Colonic mucosa (tissue), 4 donors: Measurements from ENCODE around the gene ZNF136. TPM values are rescaled to one million over a fixed set of nuclear protein-coding genes. Genes with fewer than 3 reads are reported as not detected.

Experiments used
- DNase-seq: peaks from one replicate; pipeline ENCODE4 v3.0.0-alpha.2; 2020
- H3K27ac ChIP-seq: fragments of 200-600 bp; one replicate; pipeline ENCODE4 v1.8.0; 2021
- H3K27me3 ChIP-seq: fragments of 200-600 bp; one replicate; pipeline ENCODE4 v1.8.0; 2021
- H3K36me3 ChIP-seq: fragments of 200-600 bp; one replicate; pipeline ENCODE4 v1.8.0; 2021
- H3K4me1 ChIP-seq: fragments of 200-600 bp; one replicate; pipeline ENCODE4 v1.8.0; 2021; ENCODE audit warnings: mild to moderate bottlenecking
- H3K4me3 ChIP-seq: fragments of 200-600 bp; one replicate; pipeline ENCODE4 v1.8.0; 2021
- H3K9ac ChIP-seq, 2 donors: one replicate each; pipeline ENCODE4 v1.7.0; 2013; ENCODE audit warnings: control low read depth in 2 of 2, low read depth in 2 of 2, low read length in 2 of 2
- H3K9me3 ChIP-seq: fragments of 200-600 bp; one replicate; pipeline ENCODE4 v1.8.0; 2021
- CTCF ChIP-seq: fragments of 200-600 bp; IDR thresholded peaks from one replicate; pipeline ENCODE4 v1.8.0; 2022; ENCODE audit warnings: antibody characterized with exemption, mild to moderate bottlenecking
- intact Hi-C: fragments of 100-400 bp; cut with DNase I; formaldehyde crosslinking; loops from one replicate; pipeline ENCODE4 v1.14.1; 2022
- total RNA-seq, 2 donors: library from RNA; stranded (reverse); fragmentation: NEBNext Ultra II Directional in 1 of 2; extraction: Animal tissue kit (Norgen Biotek cat#: 25700) in 1 of 2; gene quantifications; one replicate each; pipeline ENCODE4 v1.2.1, GENCODE V29; 2021
- donor health status: healthy.
- donor health status: DM: no; HTN: no; CAD: no.
- donor health status: DM: no; HTN: no; CAD: no.

Gene ZNF136
- total RNA-seq, 2 donors from 2014 or later = 4.6 to 7.1 TPM

GRCh38 chr19:12230751-12231733 is 68.1 kb downstream of the ZNF136 start:
- H3K27ac ChIP-seq = no peak overlapping the region
- peaks cover 3% of the 10 kb centered on the region for H3K9me3 ChIP-seq
- DNase-seq = no peak
- no peaks in the 10 kb centered on the region for H3K27me3 ChIP-seq
- no peak for TF ChIP-seq CTCF
- no peaks in the 10 kb centered on the region for H3K4me1 ChIP-seq
- no peak overlapping the region for H3K9ac ChIP-seq
- H3K4me3 ChIP-seq = no peak overlapping the region
- H3K36me3 ChIP-seq = no peaks in the 10 kb centered on the region
- intact Hi-C loops = no loop called here

GRCh38 chr19:12232961-12233360 is 70.1 kb downstream of the ZNF136 start:
- no peaks in the 10 kb centered on the region for H3K36me3 ChIP-seq
- H3K9me3 ChIP-seq = peaks cover 3% of the 10 kb centered on the region
- H3K9ac ChIP-seq = no peak overlapping the region

GRCh38 chr19:12237143-12237839 is 74.4 kb downstream of the ZNF136 start:
- intact Hi-C loops = no loop called here
- DNase-seq = no peak
- Histone ChIP-seq H3K27ac (no peak overlapping the region), H3K4me3 (no peak overlapping the region), H3K9me3 (no peaks in the 10 kb centered on the region), H3K36me3 (no peaks in the 10 kb centered on the region), H3K4me1 (no peaks in the 10 kb centered on the region), H3K9ac (no peak overlapping the region), H3K27me3 (no peaks in the 10 kb centered on the region)
- TF ChIP-seq CTCF = no peak

More at GRCh38 chr19:12232961-12233360, 70.1 kb downstream of the ZNF136 start:
- Histone ChIP-seq H3K27me3 (no peaks in the 10 kb centered on the region), H3K4me3 (no peak overlapping the region), H3K4me1 (no peaks in the 10 kb centered on the region), H3K27ac (no peak overlapping the region)
- no peak for TF ChIP-seq CTCF
- intact Hi-C loops = no loop called here
- no peak for DNase-seq

Other genes starting within 250 kb of the ZNF136 start
- 10 to 100 TPM; 13.4 to 17.1 TPM for gene ZNF700, start 238.0 kb upstream of the ZNF136 start, total RNA-seq
- gene ZNF763, start 198.1 kb upstream of the ZNF136 start, total RNA-seq = 1 to 10 TPM; 2.5 to 4.1 TPM
- gene ZNF433, start 127.4 kb upstream of the ZNF136 start, total RNA-seq = 1 to 10 TPM; 2.0 to 3.5 TPM
- 1 to 10 TPM in 1 of 2 donors, under 1 TPM in 1; 0.32 to 1.1 TPM for gene ZNF878, start 110.1 kb upstream of the ZNF136 start, total RNA-seq
- 10 to 100 TPM in 1 of 2 donors, 1 to 10 TPM in 1; 8.3 to 12.4 TPM for gene ZNF844, start 98.4 kb upstream of the ZNF136 start, total RNA-seq
- 1 to 10 TPM; 3.4 to 4.8 TPM for gene ZNF20, start 22.7 kb upstream of the ZNF136 start, total RNA-seq
- gene ZNF625, start 6.4 kb upstream of the ZNF136 start, total RNA-seq = 1 to 10 TPM; 2.0 to 4.6 TPM
- gene ZNF44, start 131.8 kb downstream of the ZNF136 start, total RNA-seq = 10 to 100 TPM; 13.8 to 15.4 TPM
- 1 to 10 TPM; 2.7 to 3.0 TPM for gene ZNF563, start 170.5 kb downstream of the ZNF136 start, total RNA-seq
- gene ZNF442, start 202.6 kb downstream of the ZNF136 start, total RNA-seq = 1 to 10 TPM; 1.6 to 3.2 TPM
- gene ZNF799, start 238.2 kb downstream of the ZNF136 start, total RNA-seq = 1 to 10 TPM; 7.3 to 7.6 TPM